CD4-positive, alpha-beta T cell (primary cell): ENCODE measurements around the gene C3orf33. TPM values are rescaled to one million over a fixed set of nuclear protein-coding genes. Genes with fewer than 3 reads are reported as not detected.

Source experiments
- ATAC-seq: fragments of 200-7000 bp; cut with Tn5 transposase; one replicate; pipeline ENCODE4 v1.10.0; 2022; ENCODE audit warnings: mild to moderate bottlenecking; ENCODE audit not compliant: poor library complexity
- CTCF ChIA-PET: fragments of 350-600 bp; sonication (Branson Sonifier 250); formaldehyde crosslinking; loops from one replicate; lab custom pipeline; 2021; ENCODE audit warnings: antibody characterized with exemption, inconsistent platforms; lab: Charles Lee
- POLR2A ChIA-PET: fragments of 350-600 bp; sonication (Branson Sonifier 250); formaldehyde crosslinking; loops from one replicate; lab custom pipeline; 2021; ENCODE audit warnings: antibody characterized with exemption, inconsistent platforms; lab: Charles Lee
- DNase-seq, 14 experiments: peaks; one replicate each; pipeline ENCODE4 v3.0.0-alpha.2; 2013 to 2020; ENCODE audit warnings: mixed read lengths in 2 of 14
- H3K27ac ChIP-seq, 2 donors: one replicate each; pipeline versions ENCODE4 v1.5.1 to v1.7.0; 2013; ENCODE audit warnings: low read length in 2 of 2, low read depth in 1 of 2, mild to moderate bottlenecking in 1 of 2
- H3K27me3 ChIP-seq, 2 experiments: 1 replicate in 1 of 2; 2 replicates in 1 of 2; pipeline versions ENCODE4 v1.6.1 to v1.7.0; 2013; ENCODE audit warnings: low read length in 2 of 2, control low read depth in 1 of 2, mild to moderate bottlenecking in 1 of 2, moderate library complexity in 1 of 2; ENCODE audit not compliant: insufficient read depth in 2 of 2, control insufficient read depth in 1 of 2
- H3K36me3 ChIP-seq: one replicate; pipeline ENCODE4 v1.6.1; 2013; ENCODE audit warnings: low read length, control low read depth; ENCODE audit not compliant: insufficient read depth
- H3K4me1 ChIP-seq: one replicate; pipeline ENCODE4 v1.6.1; 2013; ENCODE audit warnings: low read length, control low read depth; ENCODE audit not compliant: insufficient read depth
- H3K4me3 ChIP-seq: one replicate; pipeline ENCODE4 v1.5.1; 2013; ENCODE audit warnings: mild to moderate bottlenecking, low read length, moderate library complexity
- H3K9me3 ChIP-seq, 2 experiments: 1 replicate in 1 of 2; 2 replicates in 1 of 2; pipeline versions ENCODE4 v1.6.1 to v1.7.0; 2013; ENCODE audit warnings: low read length in 2 of 2, mild to moderate bottlenecking in 2 of 2, control low read depth in 1 of 2, moderate library complexity in 1 of 2; ENCODE audit not compliant: control insufficient read depth in 1 of 2, insufficient read depth in 1 of 2
- H3K27ac Mint-ChIP-seq: one replicate; pipeline ENCODE4 v1.8.0; 2020; ENCODE audit warnings: mixed read lengths
- H3K27me3 Mint-ChIP-seq: one replicate; pipeline ENCODE4 v1.8.0; 2021; ENCODE audit warnings: mixed read lengths
- H3K36me3 Mint-ChIP-seq: one replicate; pipeline ENCODE4 v1.8.0; 2021; ENCODE audit warnings: low read depth, mixed read lengths
- H3K4me1 Mint-ChIP-seq: one replicate; pipeline ENCODE4 v1.8.0; 2021; ENCODE audit warnings: low read depth, mixed read lengths
- H3K4me3 Mint-ChIP-seq: one replicate; pipeline ENCODE4 v1.8.0; 2020; ENCODE audit warnings: mild to moderate bottlenecking, mixed read lengths
- H3K9me3 Mint-ChIP-seq: one replicate; pipeline ENCODE4 v1.8.0; 2020; ENCODE audit warnings: mixed read lengths
- CTCF ChIP-seq: fragments of 200-600 bp; IDR thresholded peaks from one replicate; pipeline ENCODE4 v1.8.0; 2022; ENCODE audit warnings: antibody characterized with exemption, mild to moderate bottlenecking
- intact Hi-C, 2 experiments: fragments of 100-400 bp; cut with DNase I in 1 of 2; cut with micrococcal nuclease in 1 of 2; formaldehyde crosslinking; loops; one replicate each; pipeline versions ENCODE4 v1.15.1 to v1.9.0; 2023 to 2025; cut with DNase I, micrococcal nuclease
- total RNA-seq, 174 experiments: library from RNA in 2 of 174; stranded (reverse) in 2 of 174; gene quantifications; one replicate each; pipeline ENCODE4 v1.2.3 and lab custom pipeline; 2021 to 2026

The C3orf33 gene
- total RNA-seq, 2 experiments from 2014 or later = 2.4 to 2.6 TPM

- no peaks in the 10 kb centered on the region for H3K36me3 ChIP-seq
- no peak overlapping the region for H3K27ac Mint-ChIP-seq
- peaks cover 60% of the 10 kb centered on the region for H3K36me3 Mint-ChIP-seq
- ATAC-seq = no peak
- H3K4me1 ChIP-seq = no peaks in the 10 kb centered on the region
- H3K27me3 Mint-ChIP-seq = no peaks in the 10 kb centered on the region
- H3K4me3 Mint-ChIP-seq = no peak overlapping the region
- H3K9me3 Mint-ChIP-seq = no peaks in the 10 kb centered on the region
- CTCF ChIA-PET = interaction anchor here (1.8 kb wide), 1 partner anchor 35 kb away, joined by 3 read pairs; the partner anchor contains the start of gene C3orf33
- no peaks in the 10 kb centered on the region for H3K4me1 Mint-ChIP-seq
- intact Hi-C loops = no loop called here
- no peak overlapping the region for H3K4me3 ChIP-seq
- no peak overlapping the region for H3K27ac ChIP-seq
- no peak for TF ChIP-seq CTCF
- peaks cover 0 to 4% of the 10 kb centered on the region in 2 experiments for H3K9me3 ChIP-seq
- H3K27me3 ChIP-seq = no peaks in the 10 kb centered on the region
- POLR2A ChIA-PET = no interaction called here
- no peak for DNase-seq
Observed at GRCh38 chr3:155771126-155771525, 35.0 kb downstream of the C3orf33 start.

- DNase-seq = no peak
- ChIA-PET CTCF (no interaction called here), POLR2A (interaction anchor here (0.8 kb wide), 1 partner anchor 39 kb away, joined by 3 read pairs; no protein-coding TSS in a partner anchor)
- no peak for ATAC-seq
- H3K36me3 ChIP-seq = no peaks in the 10 kb centered on the region
- TF ChIP-seq CTCF = no peak
- H3K4me3 Mint-ChIP-seq = no peak overlapping the region
- H3K9me3 Mint-ChIP-seq = no peaks in the 10 kb centered on the region
- no peak overlapping the region for H3K27ac ChIP-seq
- H3K36me3 Mint-ChIP-seq = peaks cover 41% of the 10 kb centered on the region
- no peak overlapping the region for H3K4me3 ChIP-seq
- intact Hi-C loops = no loop called here
- no peaks in the 10 kb centered on the region for H3K27me3 ChIP-seq
- no peaks in the 10 kb centered on the region for H3K4me1 ChIP-seq
- no peaks in the 10 kb centered on the region for H3K27me3 Mint-ChIP-seq
- H3K9me3 ChIP-seq = peaks cover 0 to 4% of the 10 kb centered on the region in 2 experiments
- no peak overlapping the region for H3K27ac Mint-ChIP-seq
- no peaks in the 10 kb centered on the region for H3K4me1 Mint-ChIP-seq
Observed at GRCh38 chr3:155766206-155766605, 39.9 kb downstream of the C3orf33 start.

GRCh38 chr3:155763870-155764463 is 42.1 kb downstream of the C3orf33 start:
- Mint-ChIP-seq H3K9me3 (no peaks in the 10 kb centered on the region), H3K4me1 (no peaks in the 10 kb centered on the region), H3K27ac (no peak overlapping the region), H3K27me3 (no peaks in the 10 kb centered on the region), H3K4me3 (no peak overlapping the region), H3K36me3 (peaks cover 37% of the 10 kb centered on the region)
- no peaks in the 10 kb centered on the region for H3K9me3 ChIP-seq
- no peak for DNase-seq
- ChIA-PET CTCF (interaction anchor here (1.0 kb wide), 1 partner anchor 42 kb away, joined by 3 read pairs; the partner anchor contains the start of gene C3orf33), POLR2A (no interaction called here)
- H3K27me3 ChIP-seq = no peaks in the 10 kb centered on the region
- H3K4me1 ChIP-seq = no peaks in the 10 kb centered on the region
- intact Hi-C loops = no loop called here
- no peak for TF ChIP-seq CTCF
- no peak overlapping the region for H3K4me3 ChIP-seq
- ATAC-seq = no peak
- no peak overlapping the region for H3K27ac ChIP-seq
- H3K36me3 ChIP-seq = no peaks in the 10 kb centered on the region
